ENCODE results near the gene BACE2.

BACE2 gene

GRCh38 chr21:41321908-41322495, 154.0 kb downstream of the BACE2 start:
- DNase-seq (ENCODE audit: low spot score): no peak

GRCh38 chr21:41322496-41323382, 154.8 kb downstream of the BACE2 start:
- DNase-seq (ENCODE audit: low spot score): no peak

GRCh38 chr21:41325138-41325912, 157.4 kb downstream of the BACE2 start:
- no peak for DNase-seq (ENCODE audit: low spot score)

GRCh38 chr21:41326414-41327080, 158.6 kb downstream of the BACE2 start:
- no peak for DNase-seq (ENCODE audit: low spot score)

GRCh38 chr21:41327753-41328152, 159.8 kb downstream of the BACE2 start:
- DNase-seq (ENCODE audit: low spot score): no peak

- DNase-seq (ENCODE audit: low spot score): no peak
These were observed 161.0 kb downstream of the BACE2 start for GRCh38 chr21:41328660-41329607.
